ENCODE data around the gene BRINP3. TPM values are rescaled to one million over a fixed set of nuclear protein-coding genes. Genes with fewer than 3 reads are reported as not detected.

Gene BRINP3
- polyA plus RNA-seq, 2 of the 4 experiments (the other 2 are of a cell fraction) = not detected

- Histone ChIP-seq H3K27ac (no peak overlapping the region), H3K4me1 (peaks cover 15% of the 10 kb centered on the region), H3K4me3 (no peak overlapping the region), H3K9me3 (no peaks in the 10 kb centered on the region), H3K4me2 (no peak overlapping the region)
- no peak for FAIRE-seq
- CTCF ChIA-PET = no interaction called here
- TF ChIP-seq RNF2 (IDR thresholded peaks at IDR 0.05; ENCODE audit: borderline replicate concordance, low read depth) (no peak), POLR2A (IDR thresholded peaks at IDR 0.05; ENCODE audit: low read length) (no peak), KDM5A (IDR thresholded peaks at IDR 0.05) (no peak), ELK1 (IDR thresholded peaks at IDR 0.05; ENCODE audit: low read depth, low read length) (no peak), NPAS2 (CRISPR knock-in tag; IDR thresholded peaks at IDR 0.05; ENCODE audit: borderline replicate concordance) (no peak), TFCP2L1 (CRISPR knock-in tag; IDR thresholded peaks at IDR 0.05) (no peak), ZC3H11A (IDR thresholded peaks at IDR 0.05) (no peak), HDAC2 (IDR thresholded peaks at IDR 0.05) (no peak), RCOR1 (IDR thresholded peaks at IDR 0.05; ENCODE audit: low read depth, low read length) (no peak), CTCF (IDR thresholded peaks at IDR 0.05) (no peak), KDM1A (IDR thresholded peaks at IDR 0.05; ENCODE audit: low read depth) (no peak), MYC (IDR thresholded peaks at IDR 0.05; ENCODE audit: borderline replicate concordance, low read length) (no peak), CEBPB (IDR thresholded peaks at IDR 0.05) (no peak), EP300 (IDR thresholded peaks at IDR 0.05) (no peak), TP53 (CRISPR knock-in tag; IDR thresholded peaks at IDR 0.05) (no peak), BCL3 (IDR thresholded peaks at IDR 0.05) (no peak), GATA3 (IDR thresholded peaks at IDR 0.05; ENCODE audit: borderline replicate concordance) (no peak)
- POLR2A ChIA-PET = no interaction called here
- no peak for ATAC-seq
- DNase-seq (ENCODE audit: low read depth in 1 of 2, low spot score in 1 of 2) = no peak
Measured at GRCh38 chr1:190480231-190480630, 2.6 kb upstream of the BRINP3 start.

GRCh38 chr1:190479516-190479915, 1.9 kb upstream of the BRINP3 start:
- no peak for FAIRE-seq
- CTCF ChIA-PET = no interaction called here
- no peak overlapping the region for H3K4me3 ChIP-seq
- no peak for TF ChIP-seq TFCP2L1 (CRISPR knock-in tag; IDR thresholded peaks at IDR 0.05)
- no peak for TF ChIP-seq CHD4 (IDR thresholded peaks at IDR 0.05; ENCODE audit: borderline replicate concordance)
- TF ChIP-seq RFX5 (IDR thresholded peaks at IDR 0.05) = no peak
- no peak for TF ChIP-seq MAZ (IDR thresholded peaks at IDR 0.05; ENCODE audit: borderline replicate concordance, low read depth, low read length)
- TF ChIP-seq FOXS1 (CRISPR knock-in tag; IDR thresholded peaks at IDR 0.05) = no peak
- TF ChIP-seq JUN (IDR thresholded peaks at IDR 0.05) = no peak
- no peak for TF ChIP-seq RARB (CRISPR knock-in tag; IDR thresholded peaks at IDR 0.05)
- TF ChIP-seq HDAC2 (IDR thresholded peaks at IDR 0.05) = no peak
- no peak for TF ChIP-seq ZSCAN20 (CRISPR knock-in tag; IDR thresholded peaks at IDR 0.05)
- no peak for TF ChIP-seq PBX3 (IDR thresholded peaks at IDR 0.05)
- POLR2A ChIA-PET = no interaction called here
- DNase-seq (ENCODE audit: low read depth in 1 of 2, low spot score in 1 of 2) = no peak
- H3K4me1 ChIP-seq = peaks cover 15% of the 10 kb centered on the region
- H3K27ac ChIP-seq = no peak overlapping the region
- no peak for ATAC-seq
- H3K9me3 ChIP-seq = no peaks in the 10 kb centered on the region
- 71% methylated on average over 4 of the region's 4 CpGs for WGBS (ENCODE audit: missing lambda C conversion rate)
- H3K4me2 ChIP-seq = no peak overlapping the region
